HL-60 (cell line): ENCODE measurements around the gene NPPA.

Source experiments
- CTCF ChIP-seq: IDR thresholded peaks from one replicate; pipeline ENCODE4 v1.5.1; 2011; ENCODE audit warnings: low read length, control low read depth, inconsistent platforms; ENCODE audit not compliant: insufficient read depth
- GABPA ChIP-seq: IDR thresholded peaks from 2 replicates; pipeline ENCODE4 v1.6.1; 2012; ENCODE audit warnings: low read depth
- POLR2AphosphoS5 ChIP-seq: IDR thresholded peaks from 2 replicates; pipeline ENCODE4 v1.6.1; 2012; ENCODE audit warnings: low read depth
- REST ChIP-seq: IDR thresholded peaks from 2 replicates; pipeline ENCODE4 v1.6.1; 2012; ENCODE audit warnings: low read depth; ENCODE audit not compliant: insufficient replicate concordance

- TF ChIP-seq CTCF, result no peak
- no peak; the same call in 1 of the 2 replicates for TF ChIP-seq POLR2AphosphoS5
- no peak for TF ChIP-seq REST
- TF ChIP-seq GABPA, result no peak
These were observed 2.6 kb upstream of the NPPA start for GRCh38 chr1:11850156-11850555.
